Midbrain (tissue), 1 donor: Measurements from ENCODE around the gene PROZ.
"Not testable (repeated sequence)": the region's sequence is repeated elsewhere in the genome, so short reads cannot be mapped to it uniquely, and the experiment has no call there.

Source experiments
- DNase-seq: peaks from one replicate; lab custom pipeline; 2025; lab: John Stamatoyannopoulos, UW

The PROZ gene

DNA sequence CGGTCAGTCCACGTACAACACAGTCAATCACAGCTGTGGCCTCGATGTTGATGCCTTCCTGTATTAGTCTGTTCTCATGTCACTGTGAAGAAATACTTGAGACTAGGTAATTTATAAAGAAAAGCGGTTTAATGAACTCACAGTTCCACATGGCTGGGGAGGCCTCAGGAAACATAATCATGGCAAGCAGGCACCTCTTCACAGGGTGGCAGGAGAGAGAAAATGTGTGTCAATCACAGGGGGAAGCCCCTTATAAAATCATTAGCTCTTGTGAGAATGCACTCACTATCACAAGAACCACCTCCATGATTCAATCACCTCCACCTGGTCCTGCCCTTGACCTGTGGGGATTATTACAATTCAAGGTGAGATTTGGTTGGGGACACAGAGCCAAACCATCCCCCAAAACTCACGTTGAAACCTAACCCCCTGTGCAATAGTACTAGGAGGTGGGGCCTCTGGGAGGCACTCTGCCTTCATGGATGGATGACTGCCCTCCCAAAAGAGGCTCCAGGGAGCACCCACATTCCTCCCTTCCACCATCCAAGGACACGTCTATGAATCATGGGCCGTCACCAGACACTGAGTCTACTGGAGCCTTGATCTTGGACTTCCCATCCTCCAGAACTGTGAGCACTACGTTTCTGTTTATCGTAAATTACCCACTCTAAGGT lies 2.3 kb upstream of the PROZ start:
- DNase-seq, result no peak

DNA sequence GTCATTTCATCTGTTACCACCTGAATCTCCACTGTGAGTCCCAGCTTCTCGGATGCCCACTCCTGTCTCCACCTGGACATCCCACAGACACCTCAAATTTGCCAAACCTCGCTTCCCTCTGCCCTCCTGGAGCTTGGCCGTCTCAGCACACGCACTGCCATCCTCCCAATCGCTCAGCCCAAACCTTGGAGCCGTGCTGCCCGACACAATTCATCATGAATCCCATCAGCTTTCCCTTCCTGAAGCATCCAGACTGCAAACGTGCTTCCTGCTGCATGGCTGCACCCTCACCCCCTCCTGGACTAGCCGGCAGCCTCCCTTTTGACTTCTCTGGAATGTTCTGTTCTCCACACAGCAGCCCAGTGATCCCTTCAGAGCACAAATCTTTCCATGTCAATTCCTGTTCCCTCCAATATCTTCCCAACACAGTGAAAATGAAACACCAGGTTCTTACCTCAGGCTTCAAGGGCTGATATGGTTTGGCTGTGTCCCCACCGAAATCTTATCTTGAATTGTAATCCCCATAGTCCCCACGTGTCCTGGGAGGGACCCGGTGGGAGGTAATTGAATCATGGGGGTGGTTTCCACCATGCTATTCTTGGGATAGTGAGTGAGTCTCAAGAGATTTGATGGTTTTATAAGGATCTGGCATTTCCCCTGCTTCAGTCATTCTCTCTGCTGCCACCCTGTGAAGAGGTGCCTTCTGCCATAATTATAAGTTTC lies 1.1 kb upstream of the PROZ start:
- DNase-seq, result no peak

DNA sequence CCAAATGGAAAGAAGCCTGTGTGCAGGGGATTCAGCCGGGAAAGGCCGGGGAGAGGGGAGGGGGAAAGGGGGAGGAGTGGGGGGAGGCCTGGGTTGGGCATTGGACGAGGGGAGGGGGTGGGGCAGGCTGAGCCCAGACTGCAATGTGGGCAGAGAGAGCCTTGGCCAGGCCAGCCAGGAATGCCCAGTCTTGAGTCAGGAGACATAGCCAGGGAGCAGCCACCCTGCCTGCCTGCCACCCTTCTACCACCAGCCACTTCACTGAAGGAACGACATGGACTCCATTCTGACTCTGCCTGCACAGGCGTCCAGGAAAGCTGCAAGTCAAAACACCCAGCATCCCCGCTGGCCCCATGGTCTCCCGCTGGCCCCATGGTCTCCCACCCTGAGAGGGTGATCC lies 498 bp downstream of the PROZ start:
- DNase-seq, result no peak

DNA sequence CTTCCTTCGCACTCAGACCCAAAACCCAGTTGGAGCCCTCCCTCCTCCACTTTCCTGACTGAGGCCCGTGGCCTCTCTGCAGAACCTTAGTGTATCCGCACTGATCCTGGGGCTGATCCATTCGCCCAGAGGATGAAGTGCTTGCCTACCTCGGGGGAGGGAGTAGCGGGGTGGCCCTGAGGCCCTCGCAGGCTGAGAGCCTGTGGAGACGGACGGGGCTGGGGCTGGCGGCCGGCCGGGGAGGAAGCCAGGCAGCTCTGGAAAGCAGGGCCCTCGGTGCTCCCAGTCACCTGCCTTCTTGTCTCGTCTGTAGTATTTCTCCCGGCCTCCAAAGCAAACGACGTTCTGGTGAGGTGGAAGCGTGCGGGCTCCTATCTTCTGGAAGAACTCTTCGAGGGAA lies 1.3 kb downstream of the PROZ start:
- DNase-seq, result no peak

DNA sequence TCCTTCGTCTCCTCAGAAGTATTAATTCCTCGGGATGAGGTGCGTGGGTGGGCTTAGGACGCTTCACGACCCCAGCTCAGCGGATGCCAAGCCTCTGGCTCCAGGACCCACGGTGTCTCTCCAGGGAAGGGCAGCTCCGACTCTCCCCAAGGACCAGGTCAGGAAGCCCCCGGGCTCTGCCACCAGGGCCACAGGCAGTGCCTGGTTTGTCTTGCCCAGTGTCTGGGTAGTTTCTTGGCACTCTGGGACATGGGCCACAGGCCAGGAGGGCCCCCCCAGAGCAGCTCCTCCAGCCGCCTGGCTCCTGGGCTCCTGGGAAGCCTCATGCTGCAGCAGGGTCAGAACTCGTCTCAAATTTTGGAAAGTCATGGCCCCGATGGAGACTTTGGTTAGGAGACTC lies 2.5 kb downstream of the PROZ start:
- DNase-seq, result no peak

DNA sequence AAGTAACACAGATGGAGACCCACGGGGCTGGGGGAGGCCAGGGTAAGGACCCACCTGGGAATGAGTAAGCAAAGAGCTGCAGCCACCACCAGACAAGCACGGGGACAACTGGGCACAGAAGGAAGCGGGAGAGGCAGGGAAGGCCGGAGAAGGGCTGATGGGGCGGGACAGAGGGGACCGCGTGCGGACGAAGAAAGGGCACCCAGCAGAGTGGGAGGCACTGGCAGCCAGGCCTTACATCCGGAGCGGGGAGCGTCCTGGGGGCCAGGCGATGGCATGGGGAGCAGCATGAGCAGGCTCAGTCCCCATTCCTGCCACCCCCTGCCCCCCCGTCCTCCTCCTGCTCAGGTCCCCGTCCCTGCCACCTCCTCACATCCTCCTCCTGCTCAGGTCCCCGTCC lies 3.0 kb downstream of the PROZ start:
- no peak for DNase-seq

DNA sequence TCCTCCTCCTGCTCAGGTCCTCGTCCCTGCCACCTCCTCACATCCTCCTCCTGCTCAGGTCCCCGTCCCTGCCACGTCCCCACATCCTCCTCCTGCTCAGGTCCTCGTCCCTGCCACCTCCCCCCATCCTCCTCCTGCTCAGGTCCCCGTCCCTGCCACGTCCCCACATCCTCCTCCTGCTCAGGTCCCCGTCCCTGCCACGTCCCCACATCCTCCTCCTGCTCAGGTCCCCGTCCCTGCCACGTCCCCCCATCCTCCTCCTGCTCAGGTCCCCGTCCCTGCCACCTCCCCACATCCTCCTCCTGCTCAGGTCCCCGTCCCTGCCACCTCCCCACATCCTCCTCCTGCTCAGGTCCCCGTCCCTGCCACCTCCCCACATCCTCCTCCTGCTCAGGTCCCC lies 3.5 kb downstream of the PROZ start:
- DNase-seq, result not testable (repeated sequence)

DNA sequence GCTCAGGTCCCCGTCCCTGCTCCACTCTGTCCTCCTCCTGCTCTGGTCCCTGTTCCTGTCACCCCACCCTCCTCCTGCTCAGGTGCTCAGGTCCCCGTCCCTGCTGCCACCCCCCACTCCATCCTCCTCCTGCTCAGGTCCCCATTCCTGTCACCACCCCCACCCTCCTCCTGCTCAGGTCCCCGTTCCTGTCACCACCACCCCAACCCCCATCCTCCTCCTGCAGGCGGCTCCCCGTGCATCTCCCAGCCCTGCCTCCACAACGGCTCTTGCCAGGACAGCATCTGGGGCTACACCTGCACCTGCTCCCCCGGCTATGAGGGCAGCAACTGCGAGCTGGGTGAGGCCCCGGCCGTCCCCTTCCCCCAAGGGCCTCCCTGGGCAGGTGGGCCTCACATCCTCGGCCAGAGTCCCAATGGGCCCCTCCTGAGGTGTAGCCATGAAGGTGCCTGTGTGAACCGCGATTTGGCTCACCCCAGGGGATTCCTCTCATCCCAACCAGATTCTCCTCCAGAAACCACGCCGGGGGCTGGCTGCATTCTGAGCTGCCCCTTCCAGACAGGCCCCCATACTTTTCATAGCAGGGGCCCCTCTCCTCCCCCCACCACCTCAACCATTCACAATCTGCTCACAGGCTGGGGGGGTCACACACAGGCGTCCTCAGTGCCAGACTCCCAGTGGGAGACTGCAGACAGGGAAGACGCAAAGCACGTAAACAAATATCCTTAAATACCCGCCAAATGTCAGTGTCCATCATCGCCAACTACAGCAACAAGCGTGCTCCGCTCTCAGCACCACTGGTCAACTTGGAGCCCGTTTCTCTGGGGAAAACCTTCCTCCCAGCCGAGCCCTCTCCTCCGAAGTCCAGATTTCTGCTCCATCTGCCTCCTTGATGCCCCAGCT lies 4.6 kb downstream of the PROZ start:
- no peak for DNase-seq

DNA sequence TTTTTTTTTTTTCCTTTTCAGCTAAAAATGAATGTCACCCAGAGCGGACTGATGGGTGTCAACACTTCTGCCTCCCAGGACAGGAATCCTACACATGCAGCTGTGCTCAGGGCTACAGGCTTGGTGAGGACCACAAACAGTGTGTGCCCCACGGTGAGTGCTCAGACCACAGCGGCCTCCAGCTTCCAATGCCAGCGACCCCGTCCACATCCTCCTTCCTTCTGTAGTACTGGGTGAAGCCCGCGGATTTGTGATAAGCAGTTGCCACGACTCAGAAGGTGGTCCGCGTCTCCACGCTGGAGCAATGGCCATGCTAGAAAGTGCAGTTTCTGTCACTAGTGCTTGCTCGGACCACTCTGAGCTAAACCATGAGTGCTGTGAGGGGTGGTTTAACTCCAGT lies 6.0 kb downstream of the PROZ start:
- DNase-seq, result no peak

DNA sequence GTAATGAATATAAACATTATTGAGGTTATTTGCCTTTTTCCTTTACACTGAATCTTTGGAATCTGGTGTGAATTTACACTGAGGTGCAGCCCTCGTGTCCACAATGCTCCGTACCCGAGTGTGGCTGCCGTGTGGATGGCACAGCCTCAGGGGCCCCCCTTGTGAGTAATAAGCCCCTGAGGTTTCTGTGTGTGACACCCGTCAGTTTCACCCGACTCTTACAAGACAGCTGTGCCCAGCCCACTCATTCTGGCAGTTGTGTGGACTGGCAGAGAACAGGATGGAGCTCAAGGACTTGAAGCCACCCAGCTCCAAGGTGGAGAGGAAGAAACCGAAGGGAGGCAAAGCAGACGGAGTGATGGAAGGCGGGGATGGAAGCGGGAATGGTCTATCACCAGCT lies 7.8 kb downstream of the PROZ start:
- DNase-seq, result no peak

DNA sequence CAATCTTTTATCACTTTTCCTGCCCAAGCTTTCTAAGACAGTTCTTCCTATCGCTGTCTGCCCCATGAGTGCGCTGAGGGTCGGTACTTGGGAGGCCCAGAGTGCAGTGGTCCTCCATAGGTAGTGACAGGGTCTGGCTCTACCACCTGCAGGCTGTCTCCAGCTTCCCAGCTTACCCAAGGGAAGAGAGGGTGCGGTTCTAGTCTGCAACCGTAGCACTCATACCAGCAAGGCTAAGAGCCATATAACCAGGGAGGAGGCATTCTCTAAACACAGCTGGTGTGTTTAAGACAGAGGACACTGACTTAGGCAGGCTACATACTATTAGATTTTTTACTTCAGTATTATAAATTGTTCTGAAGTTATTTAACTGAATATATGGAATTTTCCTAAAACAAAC lies 8.2 kb downstream of the PROZ start:
- no peak for DNase-seq

DNA sequence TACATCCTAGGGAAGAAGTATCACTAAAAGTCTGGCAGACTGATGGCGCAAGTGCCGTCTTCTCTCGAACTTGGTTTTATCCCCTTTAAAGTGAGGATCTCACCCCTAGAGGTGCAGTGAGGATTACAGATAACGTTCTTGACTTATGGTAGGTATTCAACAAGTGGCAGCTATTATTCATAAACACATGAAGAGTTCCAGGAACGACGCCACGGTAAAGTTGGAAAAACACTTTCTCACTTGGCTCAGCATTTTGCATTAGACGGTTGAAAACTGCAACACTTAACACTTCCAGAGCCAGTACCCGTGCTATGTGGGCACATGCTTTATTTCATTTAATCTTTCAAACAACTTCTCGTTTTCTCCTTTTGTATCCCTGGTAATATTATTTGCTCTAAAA lies 8.7 kb downstream of the PROZ start:
- no peak for DNase-seq

DNA sequence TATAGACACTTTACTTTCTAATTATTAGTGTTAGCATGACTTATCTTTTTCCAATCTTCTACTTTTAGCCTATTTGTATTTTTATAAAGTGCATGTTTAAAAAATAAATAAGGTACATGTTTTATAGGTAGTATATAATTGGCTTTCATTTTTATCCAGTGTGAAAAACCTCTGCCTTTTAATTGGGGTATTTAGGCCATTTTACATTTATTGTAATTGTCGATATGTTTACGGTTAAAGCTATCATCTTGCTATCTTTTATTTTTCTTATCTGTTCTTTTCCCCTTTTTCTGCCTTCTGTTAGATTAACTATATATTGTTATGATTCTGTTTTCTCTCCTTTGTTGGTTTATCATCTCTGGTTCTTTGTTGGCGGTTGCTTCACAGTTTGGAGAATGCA lies 9.1 kb downstream of the PROZ start:
- no peak for DNase-seq

DNA sequence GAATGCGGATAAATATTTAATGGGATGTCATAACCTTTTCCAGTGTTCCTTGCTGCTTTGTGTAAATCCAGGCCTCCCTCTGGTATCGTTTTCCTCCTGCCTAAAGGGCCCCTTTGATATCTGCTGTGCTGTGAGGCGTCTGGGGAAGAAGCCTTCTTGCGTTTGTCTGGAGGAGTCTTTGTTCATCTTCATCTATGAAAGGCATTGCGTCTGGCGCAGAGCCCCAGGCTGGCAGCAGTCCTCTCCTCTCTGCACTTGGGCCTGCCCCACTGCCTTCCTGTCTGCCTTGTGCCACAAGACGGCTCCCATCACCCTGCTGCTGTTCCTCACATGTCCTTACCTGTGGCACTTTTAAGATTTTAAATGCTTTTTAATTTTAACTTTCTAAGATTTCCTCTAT lies 9.8 kb downstream of the PROZ start:
- no peak for DNase-seq

DNA sequence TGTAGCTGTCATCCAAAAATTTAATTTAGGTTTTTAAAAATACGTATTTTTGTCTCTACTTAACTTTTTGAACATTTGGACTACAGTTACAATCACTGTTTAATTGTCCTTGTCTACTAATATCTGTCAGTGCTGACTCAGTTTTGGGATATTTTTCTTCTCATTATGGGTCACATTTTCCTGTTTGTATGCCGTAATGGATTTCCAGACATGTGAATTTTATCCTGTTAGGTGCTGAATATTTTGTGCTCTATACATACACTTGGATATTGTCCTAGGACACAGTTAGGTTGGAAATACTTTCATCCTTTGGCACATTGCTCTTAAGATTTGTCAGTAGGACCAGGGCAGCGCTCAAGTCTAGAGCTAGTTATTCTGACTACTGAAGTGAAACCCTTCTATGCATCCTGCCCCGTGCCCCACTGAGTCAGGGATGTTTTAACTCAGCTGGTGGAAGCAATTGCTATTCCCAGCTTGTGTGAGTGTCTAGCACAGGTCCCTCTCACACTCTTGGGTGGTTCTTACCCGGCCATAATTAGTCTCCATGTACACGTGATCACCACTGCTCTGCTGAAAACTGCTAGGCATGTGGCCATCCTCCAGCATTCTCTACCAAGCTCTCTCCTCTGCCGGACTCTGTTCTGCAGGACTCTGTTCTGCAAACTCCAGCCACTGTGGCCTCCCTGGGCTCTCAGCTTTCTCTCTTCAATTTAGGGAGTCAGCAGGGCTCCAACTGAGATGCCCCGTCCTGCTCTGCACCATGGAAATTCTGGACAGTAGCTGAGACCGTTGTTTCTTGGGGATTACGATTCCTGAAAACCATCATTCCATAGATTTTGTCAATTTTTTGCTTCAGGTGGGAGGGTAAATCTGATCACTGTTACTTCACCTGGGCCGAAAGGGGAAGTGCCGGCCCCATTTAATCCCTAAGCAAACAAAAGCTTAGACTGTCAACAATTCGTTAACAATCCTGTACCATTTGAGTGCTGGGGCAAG lies 11.1 kb downstream of the PROZ start:
- DNase-seq, result no peak

DNA sequence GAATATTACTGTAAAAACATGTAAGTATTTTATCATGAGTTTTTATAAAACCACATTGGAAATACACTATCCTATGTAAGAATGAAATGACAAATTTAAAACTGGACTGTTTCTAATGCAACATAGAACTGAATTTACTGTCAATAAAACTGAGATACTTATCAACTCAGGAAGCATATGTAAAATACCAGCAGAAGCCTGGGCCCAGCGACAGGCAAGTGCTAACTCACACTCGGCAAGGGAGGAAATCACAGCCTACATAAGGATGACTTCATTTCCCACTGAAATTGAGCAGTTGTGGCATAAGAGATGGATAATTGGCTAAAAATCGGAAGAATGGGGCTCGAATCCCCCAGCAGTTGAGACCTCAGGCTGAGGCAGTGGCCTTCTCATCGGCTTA lies 12.1 kb downstream of the PROZ start:
- no peak for DNase-seq

DNA sequence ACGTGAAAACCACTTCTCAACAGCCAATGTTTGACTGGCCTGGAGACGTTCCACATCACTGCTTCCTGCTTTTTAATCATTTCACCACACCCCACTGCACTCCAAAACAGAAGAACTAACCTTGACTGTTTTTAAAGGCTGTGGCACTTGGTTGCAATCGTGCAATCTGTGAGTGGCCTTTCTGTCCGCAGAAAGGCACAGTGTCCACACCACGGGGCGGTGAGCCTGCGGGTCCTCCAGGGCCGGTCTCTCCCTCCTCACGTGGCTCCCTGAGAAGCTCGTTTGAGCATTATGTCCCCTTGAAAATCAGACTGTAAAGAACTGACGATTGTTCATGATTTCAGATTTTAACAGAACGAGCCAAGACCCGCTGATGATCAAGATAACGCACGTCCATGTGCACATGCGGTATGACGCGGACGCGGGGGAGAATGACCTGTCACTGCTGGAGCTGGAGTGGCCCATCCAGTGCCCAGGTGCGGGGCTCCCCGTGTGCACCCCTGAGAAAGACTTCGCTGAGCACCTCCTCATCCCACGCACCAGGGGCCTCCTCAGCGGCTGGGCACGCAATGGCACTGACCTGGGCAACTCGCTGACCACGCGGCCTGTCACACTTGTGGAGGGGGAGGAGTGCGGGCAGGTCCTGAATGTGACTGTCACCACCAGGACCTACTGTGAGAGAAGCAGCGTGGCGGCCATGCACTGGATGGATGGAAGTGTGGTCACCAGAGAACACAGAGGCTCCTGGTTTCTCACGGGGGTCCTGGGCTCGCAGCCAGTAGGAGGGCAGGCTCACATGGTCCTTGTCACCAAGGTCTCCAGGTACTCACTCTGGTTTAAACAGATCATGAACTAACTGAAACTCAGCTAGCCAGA lies 13.0 kb downstream of the PROZ start:
- no peak for DNase-seq

DNA sequence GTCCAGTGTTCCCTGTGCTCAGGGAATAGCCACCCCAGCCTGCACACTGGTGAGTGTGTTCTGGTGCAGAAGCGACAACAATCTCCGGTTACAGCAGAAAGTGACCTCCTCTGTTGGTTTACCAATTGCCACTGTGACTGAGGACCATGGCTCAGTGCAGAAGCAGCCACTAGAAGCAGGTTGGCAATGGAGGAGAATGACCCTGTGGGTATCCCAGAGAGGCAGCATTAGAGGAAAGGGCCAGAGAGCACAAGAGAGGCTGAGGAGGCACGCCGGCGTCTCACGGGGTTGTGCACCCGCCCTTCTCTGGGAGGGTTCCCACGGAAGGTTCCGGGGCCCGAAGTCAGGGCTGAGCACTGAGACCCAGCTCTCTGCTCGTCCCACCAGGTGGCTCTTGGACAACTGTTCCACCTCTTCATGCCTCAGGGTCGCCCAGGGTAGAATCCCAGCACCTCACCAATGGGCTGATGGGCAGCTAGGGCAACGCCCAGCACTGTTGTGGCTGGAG lies 14.0 kb downstream of the PROZ start:
- DNase-seq, result no peak

DNA sequence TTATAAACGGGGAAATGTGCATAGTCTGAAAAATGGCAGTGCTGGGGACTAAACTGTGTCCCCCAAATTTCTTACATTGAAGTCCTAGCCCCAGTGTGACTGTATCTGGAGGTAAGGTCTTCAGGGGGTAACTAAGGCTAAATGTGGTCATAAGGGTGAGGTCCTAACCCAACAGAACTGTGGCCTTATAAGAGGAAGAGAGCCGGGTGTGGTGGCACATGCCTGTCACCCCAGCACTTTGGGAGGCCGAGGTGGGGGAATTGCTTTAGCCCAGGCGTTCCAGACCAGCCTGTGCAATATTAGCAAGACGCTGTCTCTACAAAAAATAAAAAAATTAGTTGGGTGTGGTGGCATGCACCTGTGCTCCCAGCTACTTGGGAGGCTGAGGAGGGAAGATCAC lies 17.8 kb downstream of the PROZ start:
- no peak for DNase-seq

DNA sequence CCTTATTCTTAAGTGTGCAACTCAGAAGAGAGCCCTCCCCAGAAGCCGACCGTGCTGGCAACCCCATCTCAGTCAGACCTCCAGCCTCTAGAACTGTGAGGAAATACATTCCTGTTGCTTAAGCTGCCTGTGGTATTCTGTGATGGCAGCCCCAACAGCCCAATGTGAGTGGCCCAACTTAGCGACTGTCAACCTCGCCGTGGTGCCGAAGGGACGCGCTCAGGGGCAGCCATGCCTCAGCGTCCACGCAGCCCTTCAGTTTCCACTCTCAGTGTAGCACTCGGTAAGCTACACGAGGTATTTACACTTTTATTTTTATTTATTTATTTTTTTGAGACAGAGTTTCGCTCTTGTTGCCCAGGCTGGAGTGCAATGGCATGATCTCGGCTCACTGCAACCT lies 18.4 kb downstream of the PROZ start:
- no peak for DNase-seq
